Activated naive CD4-positive, alpha-beta T cell treated with anti-CD3 and anti-CD28 coated beads, Interleukin-2, amount 50 U/mL, for 16 hours (primary cell): ENCODE results near the gene CBARP.
"Not testable (repeated sequence)": the region's sequence is repeated elsewhere in the genome, so short reads cannot be mapped to it uniquely, and the experiment has no call there.

ENCODE experiments used
- DNase-seq: peaks from one replicate; pipeline ENCODE4 v3.0.0-alpha.2; 2020

CBARP gene

GRCh38 chr19:1252221-1252820, 14.5 kb upstream of the CBARP start:
- peak; percentile 54 for DNase-seq

GRCh38 chr19:1251330-1252220, 13.8 kb upstream of the CBARP start:
- DNase-seq: peak; percentile 61

- DNase-seq: peak; percentile 54
Measured at GRCh38 chr19:1250437-1251260, 12.8 kb upstream of the CBARP start.

GRCh38 chr19:1249990-1250436, 12.2 kb upstream of the CBARP start:
- no peak for DNase-seq

DNA sequence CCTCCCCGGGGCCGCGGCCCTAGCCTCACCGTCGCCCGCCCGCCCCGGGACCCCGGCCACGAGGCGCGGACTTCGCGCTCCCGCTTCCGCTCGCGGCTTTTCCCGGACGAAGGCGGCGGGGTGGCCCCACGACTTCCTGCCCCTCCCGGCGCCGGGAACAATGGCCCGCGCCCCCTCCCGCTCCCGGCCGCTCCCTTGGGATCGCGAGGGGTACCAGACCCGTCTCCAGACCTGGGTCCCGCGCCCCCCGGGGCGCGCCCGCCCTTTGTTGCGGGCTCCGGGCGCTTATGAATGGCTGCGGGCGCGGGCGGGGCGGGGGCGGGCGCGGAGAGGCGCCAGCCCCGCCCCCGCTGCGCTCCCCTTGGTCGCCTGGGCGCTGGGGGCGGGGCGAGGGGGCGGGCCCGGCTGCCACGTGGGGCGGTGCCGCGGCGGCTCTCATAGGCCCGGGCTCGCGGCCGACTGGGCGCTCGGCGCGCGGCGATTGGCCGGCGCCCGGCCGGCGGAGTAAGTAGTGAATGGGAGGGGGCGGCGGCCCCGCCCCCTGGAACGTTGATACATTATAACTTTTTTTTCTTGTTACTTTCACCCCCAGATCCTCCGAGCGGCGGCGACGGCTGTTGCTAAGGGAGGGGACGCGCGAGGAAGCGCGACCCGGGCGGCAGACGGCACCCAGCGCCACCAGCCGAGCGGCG, 11.6 kb upstream of the CBARP start:
- peak; percentile 94 for DNase-seq

DNA sequence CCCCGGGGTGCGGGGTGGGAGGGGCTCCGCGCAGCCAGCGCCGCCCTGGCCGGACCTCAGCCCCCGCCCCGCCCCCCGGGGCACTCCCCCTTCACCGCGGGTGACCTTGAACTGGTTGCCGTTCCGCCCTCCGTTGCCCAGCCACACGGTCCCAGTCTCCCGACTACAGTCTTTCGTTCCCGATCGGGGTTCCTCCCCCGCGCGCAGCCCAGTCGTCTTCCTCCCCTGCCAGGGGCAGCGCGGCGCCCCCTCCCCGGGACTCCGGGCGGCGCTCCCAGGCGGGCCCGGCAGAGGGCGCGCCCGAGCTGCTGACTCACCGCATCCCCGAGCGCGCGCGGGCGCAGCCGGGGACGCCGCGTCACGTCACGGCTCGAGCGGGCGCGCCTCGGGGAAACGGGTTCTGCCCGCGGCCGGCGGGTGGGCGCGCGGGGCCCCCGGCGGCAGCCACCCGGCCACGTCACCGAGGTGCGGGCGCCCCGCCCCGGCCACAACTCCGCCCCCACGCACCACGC, 11.0 kb upstream of the CBARP start:
- DNase-seq: peak; percentile 85

DNA sequence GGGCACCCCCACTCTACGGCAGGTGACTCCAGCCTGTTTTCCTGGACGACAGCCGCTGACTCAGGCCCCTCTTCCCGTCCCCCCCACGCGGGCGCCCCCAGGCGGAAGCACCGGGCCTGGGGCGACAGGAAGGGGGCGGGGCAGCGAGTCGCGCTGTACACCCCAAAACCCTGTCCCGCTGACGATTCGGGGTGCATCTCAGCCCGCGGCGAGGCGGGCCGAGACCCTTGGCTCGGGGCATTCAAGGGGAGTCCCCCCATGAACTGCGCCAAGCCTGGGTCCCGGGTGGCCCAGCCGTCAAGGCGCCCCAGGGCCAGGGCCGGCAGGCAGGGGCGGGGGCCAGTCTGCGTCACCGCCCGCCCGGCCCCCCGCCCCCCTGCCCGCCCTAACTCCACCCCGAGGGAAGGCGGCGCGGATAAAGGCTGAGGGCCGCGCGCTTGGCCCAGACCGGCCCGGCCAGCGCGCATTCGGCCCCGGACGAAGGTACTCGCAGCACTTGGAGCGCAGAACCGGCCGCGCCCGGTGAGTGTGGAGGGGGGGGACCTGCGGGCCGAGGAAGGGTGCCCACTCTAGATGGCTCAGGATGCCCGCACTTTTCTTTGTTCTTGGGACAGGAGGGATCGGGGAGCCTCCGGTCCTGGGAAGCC, 10.5 kb upstream of the CBARP start, which contains the start of gene MIDN:
TSS of gene MIDN (plus strand) at position 445 of the 647 bp plus-strand sequence. CDS start 1,714 bp downstream, outside the sequence.
- DNase-seq: peak; percentile 50

GRCh38 chr19:1247748-1248138, 9.9 kb upstream of the CBARP start:
- no peak for DNase-seq

DNA sequence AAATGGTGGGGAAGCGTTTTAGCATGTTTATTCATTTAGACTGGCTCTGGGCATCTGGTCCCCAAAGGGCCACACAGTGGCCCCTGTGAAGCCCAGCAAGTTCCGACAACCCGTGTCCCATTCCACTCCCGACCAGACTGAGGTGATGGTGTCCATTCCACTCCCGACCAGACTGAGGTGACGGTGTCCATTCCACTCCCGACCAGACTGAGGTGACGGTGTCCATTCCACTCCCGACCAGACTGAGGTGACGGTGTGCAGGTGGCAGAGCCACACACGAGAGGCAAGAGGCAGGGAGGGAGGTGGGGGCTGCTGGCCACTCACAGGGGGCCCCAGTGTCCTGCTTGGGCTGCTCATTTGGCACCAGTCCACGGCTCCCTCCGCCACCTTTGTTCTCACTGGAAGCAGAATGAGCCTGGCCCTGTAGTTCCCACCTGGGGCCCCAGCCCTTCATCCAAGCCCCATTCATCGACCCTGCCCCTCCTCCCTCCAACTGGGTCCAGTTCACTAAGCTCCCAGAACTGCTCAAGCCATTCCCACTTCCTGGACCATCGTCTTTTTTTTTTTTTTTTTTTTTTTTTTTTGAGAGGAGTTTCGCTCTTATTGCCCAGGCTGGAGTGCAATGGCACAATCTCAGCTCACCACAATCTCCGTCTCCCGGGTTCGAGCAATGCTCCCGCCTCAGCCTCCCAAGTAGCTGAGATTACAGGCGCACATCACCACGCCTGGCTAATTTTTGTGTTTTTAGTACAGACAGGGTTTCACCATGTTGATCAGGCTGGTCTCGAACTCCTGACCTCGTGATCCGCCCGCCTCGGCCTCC, 8.7 kb upstream of the CBARP start:
- not testable (repeated sequence) for DNase-seq

GRCh38 chr19:1245494-1246264, 7.9 kb upstream of the CBARP start:
- no peak for DNase-seq

- DNase-seq: no peak
Measured at GRCh38 chr19:1244693-1245451, 7.1 kb upstream of the CBARP start.

DNA sequence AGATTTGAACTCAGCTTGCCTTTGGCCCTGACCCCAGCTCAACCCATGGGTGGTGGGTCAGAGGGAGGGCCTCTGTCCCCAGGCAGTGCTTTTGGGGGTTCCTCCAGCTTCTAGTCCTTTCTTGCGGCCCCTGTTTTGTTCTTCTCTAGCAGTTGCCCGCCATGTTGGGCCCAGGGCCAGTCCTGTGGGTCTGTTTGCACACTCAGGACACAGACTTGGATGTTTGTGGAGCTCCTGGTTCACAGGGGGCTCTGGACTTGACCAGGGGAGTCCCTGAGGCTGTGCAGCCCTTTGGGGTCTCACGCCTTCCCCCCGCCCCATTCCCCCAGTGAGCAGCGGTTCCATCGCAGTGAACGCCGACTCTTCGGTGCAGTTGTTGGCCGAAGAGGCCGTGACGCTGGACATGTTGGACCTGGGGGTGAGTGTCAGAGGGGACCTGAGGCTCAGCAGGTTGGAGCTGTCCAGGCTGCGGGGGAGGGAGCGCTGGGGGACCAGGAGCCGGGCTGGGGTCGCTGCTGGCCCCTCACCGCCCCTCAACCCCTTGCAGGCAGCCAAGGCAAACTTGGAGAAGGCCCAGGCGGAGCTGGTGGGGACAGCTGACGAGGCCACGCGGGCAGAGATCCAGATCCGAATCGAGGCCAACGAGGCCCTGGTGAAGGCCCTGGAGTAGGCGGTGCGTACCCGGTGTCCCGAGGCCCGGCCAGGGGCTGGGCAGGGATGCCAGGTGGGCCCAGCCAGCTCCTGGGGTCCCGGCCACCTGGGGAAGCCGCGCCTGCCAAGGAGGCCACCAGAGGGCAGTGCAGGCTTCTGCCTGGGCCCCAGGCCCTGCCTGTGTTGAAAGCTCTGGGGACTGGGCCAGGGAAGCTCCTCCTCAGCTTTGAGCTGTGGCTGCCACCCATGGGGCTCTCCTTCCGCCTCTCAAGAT, 6.2 kb upstream of the CBARP start:
- peak; percentile 88 for DNase-seq

- DNase-seq: peak; percentile 93
Measured at GRCh38 chr19:1241417-1242095, 3.8 kb upstream of the CBARP start, which contains the start of gene ATP5F1D. Gene ATP5F1D, plus strand, starts transcription at chr19:1241751. Its CDS starts 100 bp downstream, at chr19:1241851.

- DNase-seq: no peak
Measured at GRCh38 chr19:1240925-1241324, 3.1 kb upstream of the CBARP start.

DNA sequence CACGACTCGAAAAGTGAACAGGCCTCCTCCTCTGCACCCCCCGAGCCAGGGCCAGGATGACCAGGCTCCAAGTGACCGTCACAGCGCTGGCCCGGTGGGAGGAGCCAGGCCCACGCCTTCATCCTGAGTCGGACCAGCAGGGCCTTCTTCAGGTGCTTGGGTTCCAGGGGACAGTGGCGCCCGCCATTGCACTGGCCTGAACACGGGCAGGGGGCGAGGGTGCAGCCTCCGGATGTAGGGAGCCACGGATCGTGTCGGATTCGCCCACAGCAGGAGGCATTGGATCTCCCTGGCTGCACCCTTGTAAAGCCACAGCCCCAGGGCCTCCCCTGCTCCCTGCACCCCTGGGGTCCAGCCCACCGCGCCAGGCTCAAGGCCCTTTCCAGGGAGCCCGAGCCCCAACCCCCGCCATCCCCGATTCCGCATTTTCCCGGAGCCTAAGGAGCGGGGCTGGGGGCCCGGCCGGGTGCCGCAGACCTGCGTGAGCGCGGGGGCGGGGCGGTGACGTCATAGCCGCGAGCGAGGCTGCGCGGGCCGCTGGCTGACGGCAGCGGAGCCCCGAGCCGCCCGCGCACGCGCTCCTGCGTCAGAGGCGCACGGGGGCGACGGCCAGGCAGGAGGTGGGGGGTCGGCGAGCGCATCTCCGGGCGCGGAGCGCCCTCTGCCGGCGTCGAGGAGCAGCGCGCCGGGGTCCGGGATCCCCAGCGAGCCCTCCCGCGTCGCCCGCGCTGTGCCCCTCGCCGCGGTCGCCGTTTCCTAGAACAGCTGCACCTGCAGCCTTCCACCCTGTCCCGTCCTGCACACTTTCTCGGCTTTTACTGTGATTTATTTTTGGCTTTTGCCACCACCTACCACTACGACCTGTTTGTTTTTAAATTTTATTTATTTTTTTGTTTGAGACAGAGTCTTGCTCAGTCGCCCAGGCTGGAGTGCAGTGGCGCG, 2.3 kb upstream of the CBARP start:
- peak; percentile 94 for DNase-seq

DNA sequence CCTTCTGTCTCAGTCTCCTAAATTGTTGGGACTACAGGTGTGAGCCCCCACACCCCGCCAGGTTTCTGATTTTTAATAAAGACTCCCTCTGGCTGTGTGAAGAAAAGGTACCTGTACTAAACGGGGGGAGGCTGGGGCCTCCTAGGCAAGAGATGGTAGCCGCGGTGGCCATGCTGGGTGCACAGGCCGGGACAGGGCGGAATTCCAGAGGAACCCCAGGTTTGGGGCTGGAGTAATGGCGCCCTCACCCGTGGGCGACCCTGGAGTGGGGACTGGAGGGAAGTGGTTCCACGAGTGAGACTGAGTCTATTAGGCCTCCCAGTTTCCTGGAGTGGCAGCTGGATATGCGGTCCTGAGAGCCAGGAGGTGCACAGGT, 1.6 kb upstream of the CBARP start:
- no peak for DNase-seq
